IMR-90 (cell line): ENCODE measurements around the gene USP47. TPM values are rescaled to one million over a fixed set of nuclear protein-coding genes. Genes with fewer than 3 reads are reported as not detected.

ENCODE experiments used
- ATAC-seq: fragments of 200-7000 bp; cut with Tn5 transposase; 2 replicates; pipeline ENCODE4 v1.9.1; 2020; ENCODE audit warnings: low read depth, mild to moderate bottlenecking, moderate library complexity
- BruUV-seq: library from RNA; stranded (reverse); fragments of 400-500 nt; replicated peaks from 2 replicates; lab custom pipeline; 2021; lab: Mats Ljungman, UMichigan
- CTCF ChIA-PET: fragments of 300-600 bp; formaldehyde crosslinking; extraction: SDS; loops from one replicate; lab custom pipeline; 2021; ENCODE audit warnings: antibody characterized with exemption; lab: Yijun Ruan, JAX
- POLR2A ChIA-PET: fragments of 300-600 bp; sonication (Branson Sonifier 250); formaldehyde crosslinking; loops from one replicate; lab custom pipeline; 2022; ENCODE audit warnings: antibody characterized with exemption; ENCODE audit not compliant: unreplicated experiment; lab: Charles Lee
- DNase-seq: peaks from one replicate; pipeline ENCODE4 v3.0.0; 2013
- H2AFZ ChIP-seq: replicated peaks from 2 replicates; pipeline ENCODE3; 2013; ENCODE audit warnings: low read length, mild to moderate bottlenecking; ENCODE audit not compliant: poor library complexity
- H2AK5ac ChIP-seq: 2 replicates; pipeline ENCODE4 v1.6.1; 2013; ENCODE audit warnings: low read depth, low read length, inconsistent platforms
- H2AK9ac ChIP-seq: replicated peaks from 2 replicates; pipeline ENCODE3; 2013; ENCODE audit warnings: mild to moderate bottlenecking, low read depth, low read length, moderate library complexity; ENCODE audit not compliant: poor library complexity
- H2BK120ac ChIP-seq: 2 replicates; pipeline ENCODE4 v1.6.1; 2013; ENCODE audit warnings: low read depth, low read length, inconsistent platforms
- H2BK15ac ChIP-seq: 3 replicates; pipeline ENCODE4 v1.6.1; 2013; ENCODE audit warnings: low read depth, low read length, inconsistent platforms
- H2BK20ac ChIP-seq: 2 replicates; pipeline ENCODE4 v1.6.1; 2013; ENCODE audit warnings: low read depth, mild to moderate bottlenecking, inconsistent platforms, low read length, moderate library complexity
- H2BK5ac ChIP-seq: 2 replicates; pipeline ENCODE4 v1.6.1; 2013; ENCODE audit warnings: mild to moderate bottlenecking, low read depth, low read length, inconsistent platforms; ENCODE audit not compliant: poor library complexity, severe bottlenecking
- H3K14ac ChIP-seq: replicated peaks from 2 replicates; pipeline ENCODE4 v1.6.1; 2013; ENCODE audit warnings: low read depth, low read length, inconsistent platforms
- H3K18ac ChIP-seq: 2 replicates; pipeline ENCODE4 v1.6.1; 2013; ENCODE audit warnings: low read depth, low read length, control low read depth
- H3K23ac ChIP-seq: 2 replicates; pipeline ENCODE4 v1.6.1; 2013; ENCODE audit warnings: low read depth, low read length, inconsistent platforms
- H3K27ac ChIP-seq: 2 replicates; pipeline ENCODE4 v1.5.1; 2013; ENCODE audit warnings: mild to moderate bottlenecking, control low read depth, low read length; ENCODE audit not compliant: insufficient read depth
- H3K27me3 ChIP-seq: 2 replicates; pipeline ENCODE4 v1.6.1; 2013; ENCODE audit warnings: low read length; ENCODE audit not compliant: control insufficient read depth, insufficient read depth
- H3K36me3 ChIP-seq: 2 replicates; pipeline ENCODE4 v1.6.1; 2013; ENCODE audit warnings: low read length, mixed read lengths; ENCODE audit not compliant: control insufficient read depth, insufficient read depth
- H3K4ac ChIP-seq: 2 replicates; pipeline ENCODE4 v1.6.1; 2013; ENCODE audit warnings: low read depth, low read length, inconsistent platforms
- H3K4me1 ChIP-seq: 2 replicates; pipeline ENCODE4 v1.6.1; 2013; ENCODE audit warnings: low read length, mixed read lengths; ENCODE audit not compliant: control insufficient read depth, insufficient read depth
- H3K4me2 ChIP-seq: 2 replicates; pipeline ENCODE4 v1.6.1; 2013; ENCODE audit warnings: low read depth, mild to moderate bottlenecking, control low read depth, low read length, moderate library complexity
- H3K4me3 ChIP-seq: 2 replicates; pipeline ENCODE4 v1.5.1; 2013; ENCODE audit warnings: low read depth, mild to moderate bottlenecking, control low read depth, low read length, moderate library complexity; ENCODE audit not compliant: insufficient read depth
- H3K56ac ChIP-seq: 2 replicates; pipeline ENCODE4 v1.6.1; 2013; ENCODE audit warnings: low read length, inconsistent platforms; ENCODE audit not compliant: insufficient read depth; ENCODE audit errors: extremely low read depth
- H3K79me1 ChIP-seq, 2 experiments: 2 replicates each; pipeline ENCODE4 v1.6.1; 2013; ENCODE audit warnings: low read length in 2 of 2, inconsistent platforms in 1 of 2, low read depth in 1 of 2
- H3K9ac ChIP-seq: 2 replicates; pipeline ENCODE4 v1.6.1; 2013; ENCODE audit warnings: low read depth, low read length, control low read depth
- H3K9me1 ChIP-seq: 2 replicates; pipeline ENCODE4 v1.6.1; 2013; ENCODE audit warnings: low read length, inconsistent platforms; ENCODE audit not compliant: insufficient read depth
- H3K9me3 ChIP-seq: 2 replicates; pipeline ENCODE4 v1.6.1; 2013; ENCODE audit warnings: low read length; ENCODE audit not compliant: control insufficient read depth, insufficient read depth
- H4K20me1 ChIP-seq: 2 replicates; pipeline ENCODE4 v1.6.1; 2013; ENCODE audit warnings: low read length, inconsistent platforms; ENCODE audit not compliant: insufficient read depth
- H4K5ac ChIP-seq: 2 replicates; pipeline ENCODE4 v1.6.1; 2013; ENCODE audit warnings: mild to moderate bottlenecking, low read depth, low read length, control low read depth
- H4K8ac ChIP-seq, 2 experiments: 2 replicates each; pipeline ENCODE4 v1.6.1; 2013; ENCODE audit warnings: low read depth in 2 of 2, low read length in 2 of 2, control low read depth in 1 of 2, inconsistent platforms in 1 of 2
- H4K91ac ChIP-seq: 2 replicates; pipeline ENCODE4 v1.6.1; 2013; ENCODE audit warnings: low read depth, low read length, inconsistent platforms; ENCODE audit not compliant: insufficient read depth
- CTCF ChIP-seq: conservative IDR thresholded peaks from 2 replicates; pipeline ENCODE4 v1.5.1; 2012; ENCODE audit warnings: mild to moderate bottlenecking, low read depth, low read length, improper control_type of control experiment
- ELK1 ChIP-seq: fragments of 150-350 bp; IDR thresholded peaks from 2 replicates; pipeline ENCODE4 v1.6.1; 2016; ENCODE audit warnings: low read depth, mild to moderate bottlenecking, low read length, moderate library complexity, borderline replicate concordance
- FOS ChIP-seq: fragments of 150-350 bp; IDR thresholded peaks from 2 replicates; pipeline ENCODE4 v1.6.1; 2016; ENCODE audit warnings: low read depth, low read length
- MAFK ChIP-seq: IDR thresholded peaks from 2 replicates; pipeline ENCODE4 v1.6.1; 2012; ENCODE audit warnings: low read depth, low read length, improper control_type of control experiment
- MAZ ChIP-seq: IDR thresholded peaks from 2 replicates; pipeline ENCODE4 v1.6.1; 2012; ENCODE audit warnings: low read depth, mild to moderate bottlenecking, low read length, improper control_type of control experiment, moderate library complexity, borderline replicate concordance
- MXI1 ChIP-seq: IDR thresholded peaks from 2 replicates; pipeline ENCODE4 v1.6.1; 2012; ENCODE audit warnings: low read depth, mild to moderate bottlenecking, low read length, moderate library complexity, borderline replicate concordance
- NFE2L2 ChIP-seq: fragments of 150-350 bp; IDR thresholded peaks from 2 replicates; pipeline ENCODE4 v1.6.1; 2016; ENCODE audit warnings: low read depth, mild to moderate bottlenecking, low read length
- POLR2A ChIP-seq: IDR thresholded peaks from 2 replicates; pipeline ENCODE4 v1.6.1; 2012; ENCODE audit warnings: mild to moderate bottlenecking, low read depth, low read length
- RCOR1 ChIP-seq: IDR thresholded peaks from 2 replicates; pipeline ENCODE4 v1.6.1; 2012; ENCODE audit warnings: mild to moderate bottlenecking, low read length, improper control_type of control experiment; ENCODE audit not compliant: insufficient replicate concordance
- RFX5 ChIP-seq: IDR thresholded peaks from 2 replicates; pipeline ENCODE4 v1.8.0; 2012; ENCODE audit warnings: low read depth, mild to moderate bottlenecking, low read length, moderate library complexity
- SMC3 ChIP-seq: fragments of 150-350 bp; IDR thresholded peaks from 2 replicates; pipeline ENCODE4 v1.6.1; 2016; ENCODE audit warnings: low read depth, mild to moderate bottlenecking, antibody characterized with exemption, low read length, moderate library complexity
- USF2 ChIP-seq: fragments of 150-350 bp; IDR thresholded peaks from 2 replicates; pipeline ENCODE4 v1.6.1; 2017; ENCODE audit warnings: mild to moderate bottlenecking, antibody characterized with exemption, low read length, low read depth
- WGBS, 2 experiments: methylation state at CpG; one replicate each; pipeline versions ENCODE4 v1.1.5 to v1.1.7; 2013; ENCODE audit warnings: missing lambda C conversion rate in 2 of 2; ENCODE audit not compliant: insufficient read length in 1 of 2; ENCODE audit errors: extremely low coverage in 2 of 2; 5-methylcytosine and 5-hydroxymethylcytosine counted together
- dilution Hi-C: fragments of 300-500 bp; cut with HindIII; formaldehyde crosslinking; loops from one replicate; pipeline ENCODE4 v1.14.3; 2018; ENCODE audit warnings: low sequenced_read_pairs; ENCODE audit not compliant: unreplicated experiment
- in situ Hi-C: fragments of 300-500 bp; cut with MboI; formaldehyde crosslinking; loops from 3 replicates; pipeline ENCODE4 v1.14.3; 2019; ENCODE audit warnings: low sequenced_read_pairs, inconsistent platforms, mixed read lengths
- intact Hi-C: fragments of 100-400 bp; cut with micrococcal nuclease; formaldehyde crosslinking; loops from 2 replicates; pipeline ENCODE4 v1.10.0; 2022
- polyA plus RNA-seq, 3 experiments: library from polyadenylated mRNA; depleted of rRNA; stranded (reverse); fragments of >200 nt; gene quantifications; 2 replicates each; pipeline ENCODE4 v1.2.3, GENCODE V29; 2012; ENCODE audit warnings: low replicate concordance in 1 of 3
- total RNA-seq: library from RNA; depleted of rRNA; stranded (reverse); fragments of >200 nt; gene quantifications from 2 replicates; pipeline ENCODE4 v1.2.3, GENCODE V29; 2012

USP47 gene
- total and polyA plus RNA-seq, 2 of the 4 experiments (the other 2 are of a cell fraction), result 15.0 to 110 TPM

GRCh38 chr11:11982461-11982860 is 140.7 kb downstream of the USP47 start:
- no peak for DNase-seq
- H2BK15ac ChIP-seq, result peak overlapping the region; percentile 55; the same call in 1 of the 3 replicates
- ChIA-PET POLR2A (no interaction called here), CTCF (no interaction called here)
- no peak overlapping the region for H3K9ac ChIP-seq
- peak overlapping the region in 1 of 2 experiments; percentile 64; a peak in 2 of 4 replicates for H4K8ac ChIP-seq
- peak overlapping the region; percentile 55 for H2BK120ac ChIP-seq
- H3K23ac ChIP-seq, result peak overlapping the region; percentile 29; the same call in 1 of the 2 replicates
- dilution Hi-C loops, result no loop called here
- intact Hi-C loops, result no loop called here
- no peak overlapping the region for H2AFZ ChIP-seq
- H2BK5ac ChIP-seq, result peak overlapping the region; percentile 18
- H2BK20ac ChIP-seq, result peak overlapping the region; percentile 60
- peaks cover 12% of the 10 kb centered on the region for H3K36me3 ChIP-seq
- H4K5ac ChIP-seq, result no peak overlapping the region
- H2AK5ac ChIP-seq, result peak overlapping the region; percentile 31
- H3K9me1 ChIP-seq, result peaks cover 58% of the 10 kb centered on the region
- H3K27me3 ChIP-seq, result no peaks in the 10 kb centered on the region
- H2AK9ac ChIP-seq, result peak overlapping the region; percentile 35
- H3K18ac ChIP-seq, result no peak overlapping the region
- TF ChIP-seq MXI1 (no peak), NFE2L2 (no peak), POLR2A (no peak), CTCF (no peak), MAZ (no peak), USF2 (no peak), MAFK (no peak), RCOR1 (no peak), RFX5 (no peak), SMC3 (no peak), FOS (no peak), ELK1 (no peak)
- ATAC-seq, result no peak
- H3K79me1 ChIP-seq, result peaks cover 45 to 95% of the 10 kb centered on the region in 2 experiments
- no peak overlapping the region for H3K56ac ChIP-seq
- H3K4ac ChIP-seq, result peak overlapping the region; percentile 74
- BruUV-seq, result no TSS peak
- H3K4me1 ChIP-seq, result peaks cover 54% of the 10 kb centered on the region
- in situ Hi-C loops, result no loop called here
- peak overlapping the region; percentile 85 for H4K91ac ChIP-seq
- WGBS, 2 experiments, result 98% methylated on average over 5 of the region's 10 CpGs; no CpG with 5 or more reads in 1 of the 2 experiments
- H3K9me3 ChIP-seq, result no peaks in the 10 kb centered on the region; the same call in 1 of the 2 replicates
- peak overlapping the region; percentile 66 for H3K14ac ChIP-seq
- no peak overlapping the region for H3K4me3 ChIP-seq
- peaks cover 3% of the 10 kb centered on the region; the same call in 1 of the 2 replicates for H4K20me1 ChIP-seq
- no peak overlapping the region for H3K4me2 ChIP-seq
- H3K27ac ChIP-seq, result peak overlapping the region; percentile 21; the same call in 1 of the 2 replicates
